ENCODE measurements around the gene ZNF827. TPM values are rescaled to one million over a fixed set of nuclear protein-coding genes. Genes with fewer than 3 reads are reported as not detected.

Gene ZNF827
- total RNA-seq, 1 donor from 2014 or later, result 11.2 TPM

GRCh38 chr4:145723336-145723735, 215.3 kb downstream of the ZNF827 start:
- Histone ChIP-seq H3K4me1 (no peaks in the 10 kb centered on the region), H3K27me3 (no peaks in the 10 kb centered on the region), H3K27ac (no peak overlapping the region), H3K4me3 (no peak overlapping the region), H3K9me3 (no peaks in the 10 kb centered on the region), H3K36me3 (no peaks in the 10 kb centered on the region)
- ATAC-seq (no peak), DNase-seq (no peak)
- no peak for TF ChIP-seq CTCF (IDR thresholded peaks at IDR 0.05)
- intact Hi-C loops (cut with DNase I), result no loop called here

- Histone ChIP-seq H3K27me3 (no peaks in the 10 kb centered on the region), H3K4me1 (no peaks in the 10 kb centered on the region), H3K9me3 (no peaks in the 10 kb centered on the region), H3K36me3 (no peaks in the 10 kb centered on the region), H3K27ac (no peak overlapping the region), H3K4me3 (no peak overlapping the region)
- no peak for DNase-seq
- intact Hi-C loops (cut with DNase I), result no loop called here
- no peak for ATAC-seq
- no peak for TF ChIP-seq CTCF (IDR thresholded peaks at IDR 0.05)
Observed at GRCh38 chr4:145722561-145722960, 216.1 kb downstream of the ZNF827 start.

DNA sequence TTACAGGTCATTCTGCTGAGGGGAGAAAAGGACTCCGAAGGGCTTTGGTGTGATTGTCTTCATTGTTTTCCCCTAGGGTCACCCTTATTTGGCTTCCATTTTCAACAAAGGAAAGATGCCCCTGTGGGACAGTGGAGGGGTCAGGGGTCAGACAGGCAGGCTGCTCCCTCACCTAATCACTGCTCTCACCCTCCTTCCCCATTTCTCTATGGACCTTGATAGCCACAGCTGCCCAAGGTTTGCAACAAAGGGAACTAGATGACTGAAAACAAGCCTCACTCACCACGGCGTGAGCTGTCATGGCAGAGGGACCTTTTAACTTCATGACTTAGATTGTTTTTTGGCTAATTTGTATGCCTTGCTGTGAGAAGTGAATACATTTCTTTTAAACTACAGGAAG, 218.0 kb downstream of the ZNF827 start:
- ATAC-seq (no peak), DNase-seq (no peak)
- H3K4me3 ChIP-seq, result no peak overlapping the region
- no peaks in the 10 kb centered on the region for H3K4me1 ChIP-seq
- no peak for TF ChIP-seq CTCF (IDR thresholded peaks at IDR 0.05)
- H3K27ac ChIP-seq, result no peak overlapping the region
- no peaks in the 10 kb centered on the region for H3K36me3 ChIP-seq
- no peaks in the 10 kb centered on the region for H3K27me3 ChIP-seq
- no peaks in the 10 kb centered on the region for H3K9me3 ChIP-seq
- intact Hi-C loops (cut with DNase I), result no loop called here

DNA sequence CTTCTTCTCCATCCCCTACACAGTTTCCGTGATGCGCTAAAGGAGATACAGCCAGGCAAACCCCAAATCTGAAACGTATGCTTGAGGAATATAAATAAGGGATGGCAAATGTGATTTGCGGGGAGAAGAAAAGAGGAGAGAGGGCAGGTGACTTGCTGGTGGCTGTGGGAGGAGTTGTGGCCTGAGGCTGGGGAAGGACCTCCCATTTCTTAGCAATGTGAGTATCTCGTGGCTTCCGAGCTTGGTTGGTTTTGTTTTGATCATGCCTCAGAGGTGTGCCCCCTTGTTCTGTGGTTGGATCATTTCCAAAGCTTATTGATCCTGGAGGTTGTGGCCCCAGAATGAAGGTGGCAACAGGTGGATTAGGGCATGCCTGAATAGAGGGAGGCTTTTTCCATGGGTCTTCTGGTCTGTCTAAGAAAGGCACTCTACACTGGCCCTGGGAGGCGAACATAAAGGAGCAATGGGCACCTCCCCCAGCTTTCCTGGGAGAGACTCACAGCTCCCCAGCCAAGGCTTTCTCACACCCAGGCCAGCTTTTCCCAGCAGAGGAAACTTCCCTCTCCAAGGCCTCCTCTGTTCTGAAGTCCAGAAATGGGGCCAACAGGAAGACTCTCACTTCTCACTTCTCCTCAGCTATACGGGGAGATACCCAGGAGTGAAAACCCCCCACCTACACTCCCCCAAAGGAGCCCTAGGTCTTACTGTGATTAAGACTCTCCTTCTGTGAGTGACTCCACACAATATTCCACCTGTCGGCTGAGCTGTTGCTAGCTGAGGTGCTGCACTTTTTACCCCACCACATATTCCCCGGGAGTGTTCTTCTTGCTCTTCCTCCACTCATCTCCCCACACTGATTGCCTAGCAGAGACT, 218.6 kb downstream of the ZNF827 start:
- Histone ChIP-seq H3K27ac (no peak overlapping the region), H3K27me3 (no peaks in the 10 kb centered on the region), H3K36me3 (no peaks in the 10 kb centered on the region), H3K4me3 (no peak overlapping the region), H3K9me3 (no peaks in the 10 kb centered on the region), H3K4me1 (no peaks in the 10 kb centered on the region)
- DNase-seq (no peak), ATAC-seq (no peak)
- TF ChIP-seq CTCF (IDR thresholded peaks at IDR 0.05), result no peak
- intact Hi-C loops (cut with DNase I), result no loop called here

DNA sequence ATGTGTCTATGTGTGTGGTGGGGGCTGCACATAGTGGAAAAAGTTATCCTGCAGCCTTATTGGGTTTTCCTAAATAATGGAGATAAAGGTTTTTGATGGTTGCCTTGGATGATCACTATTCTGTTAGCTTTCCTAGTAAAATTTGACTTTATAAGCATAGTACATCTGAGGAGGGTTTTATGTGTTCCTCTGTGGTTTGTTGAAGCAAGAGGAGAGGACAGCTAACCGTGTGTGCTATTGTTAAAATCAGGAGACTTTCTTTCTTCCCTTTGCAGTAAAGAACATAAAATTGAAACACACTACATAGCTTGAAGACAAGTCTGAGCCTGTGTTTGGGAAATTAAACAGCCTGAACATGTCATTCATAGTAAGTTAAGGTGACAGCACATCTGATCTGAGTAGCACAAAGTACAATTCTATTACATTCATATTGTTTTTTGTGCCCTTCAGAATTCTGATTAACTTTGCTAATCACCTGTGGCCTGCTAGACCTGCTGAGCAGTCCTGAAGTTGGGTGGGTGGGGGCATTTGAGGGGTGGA, 221.9 kb downstream of the ZNF827 start:
- no peak for ATAC-seq
- DNase-seq, result no peak
- no peak overlapping the region for H3K27ac ChIP-seq
- TF ChIP-seq CTCF (IDR thresholded peaks at IDR 0.05), result no peak
- H3K36me3 ChIP-seq, result no peaks in the 10 kb centered on the region
- H3K9me3 ChIP-seq, result no peaks in the 10 kb centered on the region
- intact Hi-C loops (cut with DNase I), result no loop called here
- no peaks in the 10 kb centered on the region for H3K27me3 ChIP-seq
- H3K4me1 ChIP-seq, result no peaks in the 10 kb centered on the region
- no peak overlapping the region for H3K4me3 ChIP-seq
